AG08395 (cell line): ENCODE data around the gene SETD3.

Experiments
- DNase-seq: peaks from one replicate; pipeline ENCODE4 v3.0.0; 2012; ENCODE audit warnings: mixed read lengths, low spot score

The SETD3 gene

DNA sequence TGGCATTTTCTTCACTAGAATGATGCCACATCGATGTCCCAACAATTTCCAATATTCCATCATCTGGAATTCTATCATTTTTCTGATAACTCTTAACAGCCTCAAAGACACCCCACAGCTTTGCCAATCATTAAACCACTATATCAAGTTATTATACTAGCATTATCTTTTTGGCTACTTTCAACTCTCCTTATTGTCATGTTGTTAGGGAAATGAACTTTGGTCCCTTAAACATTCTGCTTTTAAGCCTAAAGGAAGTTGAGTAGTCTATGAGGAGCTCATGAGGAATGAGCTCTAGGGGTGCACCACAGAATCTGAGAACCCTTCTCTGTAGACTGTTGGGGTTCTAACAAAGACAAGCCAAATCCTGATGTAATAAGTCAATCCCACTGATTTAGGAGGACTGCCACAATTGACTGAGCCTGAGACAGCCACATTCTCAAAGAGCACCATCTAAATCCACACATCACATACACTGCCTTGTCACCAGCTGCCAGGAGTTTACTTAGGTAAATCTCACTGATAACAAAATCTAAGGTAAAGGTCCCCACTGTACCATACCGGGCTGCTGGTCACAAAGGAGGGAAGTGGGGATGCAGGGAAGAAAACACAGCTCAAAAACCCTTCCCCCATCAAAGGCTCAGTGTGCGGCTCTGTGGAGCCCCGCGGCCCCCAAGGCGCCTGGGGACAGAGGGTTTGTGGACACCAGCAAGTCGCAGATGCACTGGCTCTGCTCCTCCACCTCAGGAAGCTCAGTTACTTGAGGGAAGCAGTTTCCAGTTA lies 58.2 kb downstream of the SETD3 start:
- DNase-seq = no peak

DNA sequence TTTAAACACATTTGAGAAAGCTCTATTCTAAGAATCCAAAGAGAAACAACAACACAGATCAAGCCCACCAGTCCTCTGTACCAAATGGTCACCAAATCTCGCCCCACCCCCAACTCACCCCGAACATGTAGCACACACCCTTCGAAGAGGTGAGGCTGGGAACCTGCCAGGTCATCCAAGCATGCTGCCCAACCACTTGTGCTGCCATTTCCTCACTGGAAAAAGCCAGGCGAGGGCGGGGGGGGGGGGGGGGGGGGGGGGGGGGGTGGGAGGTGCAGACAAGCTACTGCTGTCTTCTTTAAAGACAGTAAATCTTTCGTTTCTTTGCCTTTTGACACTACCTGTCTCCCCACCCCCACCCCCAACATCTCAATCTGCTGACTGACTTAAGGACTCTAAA lies 59.9 kb downstream of the SETD3 start:
- no peak for DNase-seq

DNA sequence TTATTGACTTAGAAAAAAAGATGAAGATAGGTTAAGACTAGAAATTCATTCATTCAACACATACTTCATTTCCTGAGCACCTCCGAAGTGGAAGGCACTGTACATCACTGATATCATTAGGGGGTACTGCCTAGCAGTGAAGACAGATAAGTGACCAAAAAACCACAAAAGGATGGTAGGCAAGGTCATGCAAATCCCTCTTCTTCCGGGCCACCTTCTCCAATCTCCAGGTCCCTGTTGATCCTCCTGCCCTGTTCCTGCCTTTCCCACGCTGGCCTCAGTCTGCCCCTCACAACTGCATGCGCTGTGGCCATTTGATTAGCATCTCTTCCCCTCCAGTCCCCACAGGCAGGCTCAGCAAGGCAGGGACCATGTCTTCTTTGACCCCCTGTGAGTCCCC lies 60.8 kb downstream of the SETD3 start:
- no peak for DNase-seq

DNA sequence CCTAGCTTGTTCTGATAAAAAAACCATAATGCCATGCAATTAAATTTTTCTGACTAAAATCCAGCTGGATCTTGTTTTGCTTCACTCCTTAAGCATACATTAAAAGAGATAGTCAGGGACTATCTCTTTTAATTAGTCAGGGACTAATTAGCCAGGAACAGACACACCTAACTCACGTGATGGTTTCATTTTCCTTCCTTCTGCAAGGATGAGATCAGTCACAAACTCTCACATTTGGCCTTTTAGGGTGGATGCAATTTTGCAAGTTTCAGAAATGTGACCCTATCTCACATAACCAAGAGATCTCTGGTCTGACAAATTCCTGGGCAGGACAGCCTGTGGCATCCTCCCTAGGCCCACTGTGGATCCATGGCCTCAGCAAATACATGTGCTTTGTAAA lies 62.4 kb downstream of the SETD3 start:
- DNase-seq = no peak

DNA sequence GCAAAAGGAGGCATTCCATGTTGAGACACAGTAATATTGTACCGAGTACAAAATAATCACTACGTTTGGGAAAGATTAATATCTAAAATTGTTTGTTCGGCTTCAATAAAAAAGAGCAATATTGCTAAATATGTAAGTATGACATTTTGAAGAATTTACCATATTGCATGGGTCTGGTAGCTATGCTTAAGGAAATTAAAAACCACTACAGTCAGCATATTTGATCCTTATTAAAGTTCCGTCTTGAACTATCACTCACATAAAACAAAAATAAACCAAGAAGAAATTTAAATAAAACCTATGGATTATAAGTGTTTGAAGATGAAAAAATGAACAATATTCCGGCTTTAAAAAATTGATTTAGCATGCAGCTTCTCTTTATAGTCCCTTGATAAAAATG lies 63.8 kb downstream of the SETD3 start:
- DNase-seq = no peak

DNA sequence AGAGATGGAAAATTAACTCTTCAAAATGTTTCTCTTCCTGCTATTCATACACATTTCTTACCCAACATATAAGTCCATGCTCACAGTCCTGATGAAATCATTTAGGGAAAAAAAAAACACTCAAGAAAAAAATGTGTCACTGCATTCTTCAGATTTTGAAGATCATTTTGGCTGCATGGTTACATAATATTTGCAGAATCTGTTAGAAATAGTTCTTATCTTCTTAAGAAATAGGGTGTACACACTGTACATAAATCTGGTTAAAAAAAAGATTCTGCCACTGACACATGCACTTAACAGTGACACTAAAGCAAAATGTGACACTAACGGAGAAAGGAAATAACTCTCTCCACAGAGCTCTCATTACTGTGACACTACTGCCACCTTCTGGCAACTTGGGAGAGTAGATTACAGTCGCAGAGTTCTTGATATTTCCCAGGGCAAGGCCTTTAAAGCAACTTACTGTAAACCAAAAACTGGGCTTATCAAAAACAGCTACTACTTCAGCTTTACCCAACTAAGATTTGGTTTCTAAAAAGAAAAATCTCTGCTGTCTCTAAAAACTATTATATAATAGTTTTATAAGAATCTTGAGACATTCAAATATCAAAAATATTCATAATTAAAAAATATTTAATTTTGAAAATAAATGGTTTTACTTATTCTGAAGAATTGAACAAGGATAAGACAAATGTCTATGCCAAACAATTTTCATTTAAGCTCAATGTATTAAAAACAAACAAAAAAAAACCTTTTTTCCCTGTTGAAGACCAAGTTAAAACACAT lies 65.0 kb downstream of the SETD3 start:
- peak; percentile 80 for DNase-seq

DNA sequence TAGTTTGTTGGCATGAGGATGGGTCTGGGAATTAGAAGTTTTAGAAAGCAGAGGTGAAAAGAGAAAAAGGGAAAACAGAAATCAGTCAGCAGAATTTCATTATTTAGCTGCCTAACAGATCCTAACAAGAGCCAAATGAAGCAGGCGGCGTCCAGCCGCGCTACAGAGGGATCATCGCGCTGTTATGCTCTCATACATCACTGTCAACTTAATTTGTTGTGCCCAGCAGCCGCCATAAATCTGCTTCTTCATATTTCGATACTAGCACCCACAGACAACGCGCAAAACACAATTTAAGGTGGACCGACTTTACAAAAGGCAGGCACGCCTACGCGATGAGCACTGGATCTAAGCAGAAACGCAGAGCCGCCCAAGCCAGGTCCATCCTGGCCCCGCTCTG lies 66.7 kb downstream of the SETD3 start:
- no peak for DNase-seq

DNA sequence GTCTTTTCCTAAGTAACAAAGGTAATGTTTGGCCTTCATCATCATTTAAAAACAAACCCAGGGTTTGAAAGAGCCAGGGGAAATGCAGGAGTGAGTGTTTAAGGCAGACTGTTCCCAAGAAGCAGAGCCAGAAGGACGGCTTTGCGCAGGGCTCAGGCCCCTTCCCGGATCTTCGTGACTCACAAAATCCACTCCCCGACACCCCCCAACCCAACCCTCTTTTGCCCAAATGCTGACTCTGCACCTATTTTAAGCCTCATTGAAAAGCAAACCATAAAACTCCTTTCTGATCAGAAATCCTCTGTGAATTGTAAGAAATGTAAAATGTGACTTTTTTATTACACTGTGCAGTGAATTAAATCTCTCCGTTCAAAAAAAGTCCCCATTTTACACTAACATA lies 67.5 kb downstream of the SETD3 start:
- no peak for DNase-seq

DNA sequence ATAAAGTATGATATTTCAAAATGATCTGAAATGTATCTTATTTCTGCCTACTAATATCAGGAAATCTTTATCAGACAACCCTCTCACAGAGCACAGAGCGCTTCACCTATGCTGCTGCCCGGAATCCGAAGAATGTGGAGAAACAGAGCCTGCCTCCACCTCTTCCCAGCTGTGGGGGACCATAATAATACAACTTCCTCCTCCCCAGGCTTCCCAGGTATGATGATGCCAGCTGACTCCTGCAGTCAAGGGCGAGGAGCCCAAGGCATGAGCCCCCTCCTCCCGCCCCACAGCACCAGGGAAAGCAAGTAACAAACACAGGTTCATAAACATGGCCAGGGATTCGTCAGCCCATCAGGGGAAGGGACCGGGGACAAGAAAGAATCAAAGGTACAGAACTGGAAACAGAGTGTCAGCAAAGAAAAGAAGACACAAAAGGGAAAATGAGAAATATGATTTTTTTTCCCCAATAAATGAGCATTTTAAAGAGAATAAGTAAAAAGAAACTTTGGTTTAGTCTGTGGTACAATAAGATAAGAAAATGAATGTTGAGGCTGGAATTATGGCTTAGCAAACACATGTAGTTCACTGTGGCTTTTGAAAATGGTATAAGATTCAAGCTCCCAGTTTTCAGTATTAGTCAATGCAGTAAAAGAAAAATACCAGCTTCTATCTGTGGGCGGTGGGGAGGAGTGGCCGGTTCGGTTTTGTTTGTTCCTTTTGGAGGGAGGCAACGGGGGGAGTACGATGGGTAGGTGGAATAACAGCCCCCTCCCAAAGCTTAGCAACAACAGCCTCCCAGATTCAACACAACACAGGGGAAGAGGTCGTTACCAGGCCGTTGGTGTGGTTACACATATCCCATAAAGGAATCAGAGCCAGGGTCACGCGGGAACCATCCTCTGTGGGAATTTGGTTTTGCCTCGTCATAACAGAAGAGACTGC lies 68.3 kb downstream of the SETD3 start:
- DNase-seq = no peak

DNA sequence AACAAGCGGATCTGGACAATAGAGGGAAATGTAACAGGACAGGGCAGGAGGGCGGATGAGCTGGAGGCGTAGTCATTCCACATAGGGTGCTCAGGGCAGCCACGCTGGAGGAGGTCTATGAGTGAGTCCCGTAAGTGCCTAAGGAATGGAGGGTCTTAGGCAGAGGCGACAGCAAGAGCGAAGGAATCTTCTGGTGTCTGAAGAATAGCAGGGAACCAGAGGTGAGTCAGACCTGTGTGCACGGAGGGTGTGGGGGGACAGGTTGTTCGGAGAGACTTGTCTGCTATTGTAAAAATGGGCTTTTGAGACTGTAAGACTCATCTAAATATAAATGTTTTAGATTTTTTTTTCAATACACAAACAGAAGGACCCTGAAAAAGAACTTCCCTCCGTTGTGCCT lies 70.6 kb downstream of the SETD3 start:
- DNase-seq = no peak

DNA sequence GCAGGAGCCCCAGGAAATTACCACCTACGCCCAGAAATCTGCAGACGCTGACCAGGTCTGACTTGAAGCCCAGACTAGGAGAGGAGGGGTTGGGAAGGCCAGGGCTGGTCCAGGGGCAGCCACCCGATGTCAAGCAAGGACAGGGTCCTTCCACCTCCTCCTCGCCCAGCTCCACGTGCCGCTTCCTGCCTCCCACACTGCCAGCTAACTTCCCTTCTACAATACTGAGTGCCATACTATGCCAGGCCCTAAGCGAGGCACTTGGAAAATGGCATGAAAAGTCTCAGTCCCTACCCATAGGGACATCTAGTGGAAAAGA lies 71.7 kb downstream of the SETD3 start:
- DNase-seq = no peak

DNA sequence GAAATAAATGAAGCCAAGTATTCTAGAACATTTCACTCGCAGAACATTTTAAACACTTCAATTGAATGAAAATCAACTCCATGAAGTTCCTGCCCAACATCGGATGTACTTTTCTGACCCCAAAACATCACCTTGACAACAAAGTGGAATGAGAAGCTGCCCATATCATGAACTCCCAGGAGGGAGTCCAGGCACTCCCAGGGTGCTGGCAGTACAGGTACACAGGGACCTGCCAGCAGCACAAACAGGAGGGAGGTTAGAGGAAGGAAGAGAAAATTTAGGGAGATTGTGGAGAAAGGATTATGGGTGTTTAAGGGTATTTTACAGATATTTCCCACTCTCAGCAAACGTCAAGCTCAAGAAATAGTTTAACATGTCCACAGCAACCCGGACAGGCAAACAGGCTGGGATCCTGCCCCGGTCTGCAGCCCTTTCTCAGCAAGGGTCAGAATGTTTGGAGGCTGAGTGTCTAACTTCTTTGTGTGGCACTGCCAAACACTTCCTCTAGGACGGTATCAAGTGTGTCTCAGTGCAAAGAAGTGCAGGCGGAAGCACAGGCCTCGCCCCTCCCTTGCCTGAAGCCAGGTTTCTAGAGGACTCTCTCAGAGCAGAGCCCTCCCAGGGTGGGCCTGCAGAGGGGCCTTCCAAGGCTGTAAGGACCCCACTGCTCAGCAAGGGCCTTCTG lies 72.2 kb downstream of the SETD3 start:
- no peak for DNase-seq

DNA sequence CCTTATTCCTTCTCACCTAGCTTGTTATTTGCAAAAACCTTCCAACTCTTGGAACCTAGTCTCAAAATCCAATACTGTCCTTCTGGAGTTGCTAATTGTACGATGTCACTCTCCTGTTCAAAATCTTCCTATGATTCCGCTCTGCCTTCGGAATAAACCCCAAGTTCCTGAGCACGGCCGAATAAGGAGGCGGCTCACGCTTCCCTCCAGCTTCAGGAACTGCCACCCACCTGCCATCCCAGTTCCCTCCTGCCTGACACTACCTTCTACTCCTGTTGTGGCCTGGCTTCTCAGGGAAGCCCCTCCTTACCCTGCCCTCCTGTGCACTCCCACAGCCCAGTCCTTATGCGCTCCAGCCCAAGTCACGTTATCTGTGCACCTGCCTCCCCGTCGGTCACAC lies 73.2 kb downstream of the SETD3 start:
- no peak for DNase-seq

DNA sequence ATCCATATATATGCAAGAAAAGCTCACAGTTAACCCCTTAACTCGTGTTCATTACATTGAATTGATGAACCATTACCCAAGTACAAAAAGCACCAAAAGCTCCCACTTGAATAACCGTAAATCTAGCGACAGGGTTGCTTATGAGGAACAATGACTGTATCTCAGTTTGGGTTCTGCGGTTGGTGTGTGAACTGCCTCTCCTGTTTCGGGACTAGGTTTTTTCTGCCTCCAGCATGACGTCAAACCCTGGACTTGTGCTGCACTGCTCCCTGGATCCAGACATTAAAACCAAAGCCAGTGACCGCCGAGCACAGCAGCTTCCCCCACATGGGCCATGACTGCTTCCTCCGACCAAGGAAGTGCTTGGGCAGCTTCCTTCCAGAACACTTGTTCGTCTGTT lies 77.7 kb downstream of the SETD3 start:
- DNase-seq = no peak

DNA sequence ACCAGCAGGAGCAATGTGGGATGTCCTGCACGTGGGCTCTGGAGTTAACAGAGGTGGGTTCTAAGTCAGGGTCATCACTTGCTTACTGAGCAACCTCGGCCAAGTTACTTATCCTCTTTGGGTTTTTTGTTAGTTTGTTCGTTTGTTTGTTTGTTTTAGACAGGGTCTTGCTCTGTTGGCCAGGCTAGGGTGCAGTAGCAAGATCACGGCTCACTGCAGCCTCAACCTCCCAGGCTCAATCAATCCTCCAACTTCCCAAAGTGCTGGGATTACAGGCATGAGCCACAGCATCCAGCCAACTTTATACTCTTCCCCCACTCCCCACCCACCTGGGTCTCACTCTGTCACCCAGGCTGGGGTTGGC lies 78.4 kb downstream of the SETD3 start:
- no peak for DNase-seq

DNA sequence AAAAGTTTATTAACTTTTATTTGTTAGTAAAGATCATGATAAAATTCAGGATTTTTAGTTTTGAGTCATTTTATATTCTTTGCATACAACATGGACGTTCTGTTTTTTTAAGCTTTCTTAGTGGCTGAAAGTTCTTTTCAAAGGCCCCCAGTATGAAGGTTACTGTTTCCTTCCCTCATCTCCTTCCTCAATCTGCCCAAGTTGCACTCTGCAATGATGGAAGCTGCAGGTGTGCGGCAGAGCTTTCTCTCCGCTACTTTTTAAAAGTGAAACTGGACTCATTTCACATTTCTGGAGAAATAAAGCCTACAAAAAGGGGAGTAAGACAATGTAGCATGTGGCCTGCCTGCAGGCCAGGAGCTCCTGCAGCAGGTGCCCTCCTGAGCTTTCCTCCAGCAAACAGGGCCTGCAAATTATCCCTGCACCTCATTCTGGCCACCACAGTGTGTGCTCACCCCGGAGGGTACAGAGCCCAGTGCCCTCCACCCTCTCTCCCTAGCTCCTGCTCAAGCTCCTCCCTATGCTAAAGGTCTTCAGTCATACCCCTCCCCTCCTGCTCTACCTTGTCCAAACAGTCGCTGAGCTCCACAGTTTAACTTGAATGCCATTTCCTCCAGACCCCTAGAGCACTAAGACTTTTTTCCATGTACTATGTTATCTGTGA lies 78.9 kb downstream of the SETD3 start:
- DNase-seq = no peak

DNA sequence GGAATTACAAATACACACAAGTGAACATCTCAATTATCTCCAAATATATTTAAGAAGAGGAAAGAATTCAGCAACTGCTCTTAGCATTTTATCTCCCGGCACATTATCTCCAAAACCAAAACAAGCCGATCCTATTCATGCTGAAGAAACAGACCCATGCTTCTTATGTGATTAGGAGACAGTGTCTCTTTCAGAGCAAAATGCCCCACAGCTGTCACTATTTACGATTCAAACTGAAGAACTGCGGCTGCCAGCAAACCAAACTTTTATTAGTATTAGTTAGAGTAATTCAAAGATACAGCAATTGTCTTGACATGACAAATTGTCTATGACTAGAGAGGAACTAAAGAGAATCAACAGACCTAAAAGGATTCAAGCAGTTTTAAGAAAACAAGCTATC lies 79.4 kb downstream of the SETD3 start:
- DNase-seq = no peak

DNA sequence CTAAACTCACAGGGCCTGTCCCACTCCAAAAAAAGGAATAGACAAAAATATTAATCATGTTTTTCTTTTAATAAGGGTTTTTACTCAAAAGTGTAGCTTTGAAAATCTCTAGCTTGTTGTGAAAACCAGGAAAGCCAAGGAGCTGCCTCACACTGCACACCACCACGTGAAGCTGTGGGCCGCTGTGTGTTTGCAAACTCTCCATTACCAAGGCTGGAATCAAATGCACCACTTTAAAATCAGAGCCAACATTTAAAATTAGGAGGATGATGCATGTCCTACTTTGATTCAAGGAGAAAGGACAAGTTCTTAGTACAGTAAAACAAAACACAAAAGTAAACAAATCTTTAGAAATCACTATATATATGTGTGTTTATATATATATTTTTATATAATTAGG lies 83.0 kb downstream of the SETD3 start:
- no peak for DNase-seq

DNA sequence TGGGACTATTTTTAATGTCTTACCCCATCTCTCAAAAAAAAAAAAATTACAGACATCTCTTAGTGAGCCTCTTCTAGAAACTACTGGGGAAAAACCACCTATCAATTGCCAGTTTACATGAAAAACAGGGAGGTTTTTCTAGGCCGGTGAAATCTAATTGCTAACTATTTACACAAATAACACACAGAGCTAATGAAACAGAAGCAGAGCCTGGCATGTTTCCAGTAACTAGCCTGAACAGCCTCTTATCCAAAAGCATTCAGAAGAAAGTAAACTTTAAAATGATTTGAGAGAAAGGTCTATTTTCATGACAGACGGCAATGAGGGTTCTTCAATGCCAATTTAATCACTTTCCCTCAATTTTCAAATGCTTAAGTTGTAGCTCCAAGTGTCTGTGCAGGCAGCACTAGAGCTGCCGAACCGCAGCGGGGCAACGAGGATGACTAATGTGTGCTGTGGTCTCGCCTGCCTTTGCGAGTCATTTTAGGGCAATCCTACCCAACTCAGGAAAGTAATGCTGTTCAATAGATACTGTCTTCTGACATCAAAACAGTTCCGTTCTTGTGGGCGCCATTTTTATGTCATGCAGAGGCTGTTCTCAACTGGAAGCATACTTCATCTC lies 84.6 kb downstream of the SETD3 start:
- DNase-seq = peak; percentile 20

DNA sequence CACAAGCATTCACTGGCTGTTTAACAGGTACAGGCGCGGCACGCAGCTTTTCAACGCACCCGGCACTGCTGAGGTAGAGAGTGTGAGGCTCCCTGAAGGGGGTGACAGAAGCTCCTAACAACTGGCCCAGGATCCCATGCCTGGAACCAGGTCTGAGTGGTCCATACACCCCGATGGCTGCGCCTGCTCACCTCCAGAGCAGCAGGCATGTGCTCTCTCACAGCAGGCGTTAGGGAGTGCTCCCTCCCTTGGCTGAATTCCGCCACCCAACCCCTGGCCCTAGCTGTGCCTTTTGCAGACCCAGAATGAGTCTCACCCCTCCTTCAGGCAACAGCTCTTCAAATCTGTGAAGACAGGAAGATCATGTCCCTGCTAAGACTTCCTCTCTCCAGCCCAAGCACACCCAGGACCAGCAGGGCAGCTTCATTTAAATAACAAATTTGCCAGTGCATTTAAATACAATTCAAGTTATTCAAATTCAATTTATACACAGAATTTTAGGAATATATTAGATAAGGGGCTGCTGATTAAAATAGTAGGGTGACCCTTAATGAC lies 86.0 kb downstream of the SETD3 start:
- no peak for DNase-seq
